Measurements from ENCODE around the gene ZDHHC17. TPM values are rescaled to one million over a fixed set of nuclear protein-coding genes. Genes with fewer than 3 reads are reported as not detected.
A peak's percentile ranks its signal among the peaks of the same experiment; 100 is the strongest.
"Not testable (repeated sequence)": the region's sequence is repeated elsewhere in the genome, so short reads cannot be mapped to it uniquely, and the experiment has no call there.

The ZDHHC17 gene
- total and polyA plus RNA-seq, 4 donors: 60.7 to 201 (median 88.2) TPM

DNA sequence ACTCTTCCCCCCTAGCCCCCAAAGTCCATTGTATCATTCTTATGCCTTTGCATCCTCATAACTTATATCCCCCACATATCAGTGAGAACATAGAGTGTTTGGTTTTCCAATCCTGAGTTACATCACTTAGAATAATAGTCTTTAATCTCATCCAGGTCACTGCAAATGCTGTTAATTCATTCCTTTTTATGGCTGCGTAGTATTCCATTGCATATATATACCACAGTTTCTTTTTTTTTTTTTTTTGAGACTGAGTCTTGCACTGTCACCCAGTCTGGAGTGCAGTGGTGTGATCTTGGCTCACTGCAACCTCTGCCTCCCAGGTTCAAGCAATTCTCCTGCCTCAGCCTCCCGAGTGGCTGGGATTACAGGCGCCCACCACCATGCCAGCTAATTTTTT is 31.7 kb upstream of the ZDHHC17 start:
- H3K36me3 ChIP-seq (ENCODE audit: control insufficient read depth, insufficient read depth, low read length); H3K4me1 ChIP-seq (ENCODE audit: control insufficient read depth, insufficient read depth, low read length); DNase-seq (ENCODE audit: low read depth in 4 of 6, low spot score in 6 of 6); H3K27me3 ChIP-seq (ENCODE audit: control insufficient read depth, insufficient read depth, low read length); H3K27ac ChIP-seq (ENCODE audit: low read depth, low read length); H3K9me3 ChIP-seq (ENCODE audit: control insufficient read depth, insufficient read depth, low read length); H3K4me3 ChIP-seq (ENCODE audit: low read depth, low read length): not testable (repeated sequence)
- no CpG with 5 or more reads among the region's 3 CpGs for WGBS (ENCODE audit: insufficient coverage)

DNA sequence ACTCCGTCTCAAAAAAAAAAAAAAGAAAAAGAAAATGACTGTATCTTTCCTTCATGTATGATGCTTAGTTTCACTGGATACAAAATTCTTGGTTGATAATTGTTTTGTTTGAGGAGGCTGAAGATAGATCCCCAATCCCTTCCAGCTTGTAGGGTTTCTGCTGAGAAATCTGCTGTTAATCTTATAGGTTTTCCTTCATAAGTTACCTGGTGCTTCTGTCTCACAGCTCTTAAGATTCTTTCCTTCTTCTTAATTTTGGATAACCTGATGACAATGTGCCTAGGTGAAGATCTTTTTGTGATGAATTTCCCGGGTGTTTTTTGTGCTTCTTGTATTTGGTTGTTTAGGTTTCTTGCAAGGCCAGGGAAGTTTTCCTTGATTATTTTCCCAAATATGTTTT is 26.2 kb upstream of the ZDHHC17 start:
- not testable (repeated sequence) for H3K4me3 ChIP-seq (ENCODE audit: low read depth, low read length); H3K9me3 ChIP-seq (ENCODE audit: control insufficient read depth, insufficient read depth, low read length); H3K27me3 ChIP-seq (ENCODE audit: control insufficient read depth, insufficient read depth, low read length); DNase-seq (ENCODE audit: low read depth in 4 of 6, low spot score in 6 of 6); H3K27ac ChIP-seq (ENCODE audit: low read depth, low read length); H3K36me3 ChIP-seq (ENCODE audit: control insufficient read depth, insufficient read depth, low read length); H3K4me1 ChIP-seq (ENCODE audit: control insufficient read depth, insufficient read depth, low read length)
- no CpG with 5 or more reads among the region's 2 CpGs for WGBS (ENCODE audit: insufficient coverage)

DNA sequence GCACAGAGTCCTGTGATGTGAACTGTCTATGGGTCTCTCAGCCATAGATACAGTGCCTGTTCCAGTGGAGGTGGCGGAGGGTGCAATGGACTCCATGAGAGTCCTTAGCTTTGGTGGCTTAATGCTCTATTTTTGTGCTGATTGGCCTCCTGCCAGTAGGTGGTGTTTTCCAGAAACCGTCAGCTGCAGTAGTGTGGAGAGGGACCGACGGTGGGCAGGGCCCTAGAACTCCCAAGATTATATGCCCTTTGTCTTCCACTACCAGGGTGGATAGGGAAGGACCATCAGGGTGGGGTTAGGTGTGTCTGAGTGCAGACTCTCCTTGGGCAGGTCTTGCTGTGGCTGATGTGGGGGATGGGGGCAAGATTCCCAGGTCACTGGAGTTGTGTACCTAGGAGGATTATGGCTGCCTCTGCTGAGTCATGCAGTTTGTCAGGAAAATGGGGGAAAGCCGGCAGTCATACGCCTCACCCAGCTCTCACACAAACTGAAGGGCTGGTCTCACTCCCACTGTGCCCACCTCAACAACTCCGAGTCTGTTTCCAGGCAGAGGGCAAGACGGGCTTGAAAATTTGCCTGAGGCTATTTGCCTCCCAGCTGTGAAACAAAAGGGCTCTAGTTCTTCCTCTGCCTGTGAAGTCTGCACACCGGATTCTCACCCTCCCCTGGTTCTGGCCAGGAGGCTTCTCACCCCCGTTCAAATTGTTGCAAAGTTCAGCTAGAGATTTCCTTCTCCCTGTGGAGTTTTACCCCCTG is 24.9 kb upstream of the ZDHHC17 start:
- Histone ChIP-seq H3K4me1 (ENCODE audit: control insufficient read depth, insufficient read depth, low read length) (no peaks in the 10 kb centered on the region), H3K27me3 (ENCODE audit: control insufficient read depth, insufficient read depth, low read length) (no peaks in the 10 kb centered on the region), H3K4me3 (ENCODE audit: low read depth, low read length) (no peak overlapping the region), H3K36me3 (ENCODE audit: control insufficient read depth, insufficient read depth, low read length) (no peaks in the 10 kb centered on the region), H3K9me3 (ENCODE audit: control insufficient read depth, insufficient read depth, low read length) (peaks cover 2% of the 10 kb centered on the region), H3K27ac (ENCODE audit: low read depth, low read length) (no peak overlapping the region)
- no peak for DNase-seq (ENCODE audit: low read depth in 4 of 6, low spot score in 6 of 6)
- WGBS (ENCODE audit: insufficient coverage): 79% methylated on average over 8 of the region's 10 CpGs

DNA sequence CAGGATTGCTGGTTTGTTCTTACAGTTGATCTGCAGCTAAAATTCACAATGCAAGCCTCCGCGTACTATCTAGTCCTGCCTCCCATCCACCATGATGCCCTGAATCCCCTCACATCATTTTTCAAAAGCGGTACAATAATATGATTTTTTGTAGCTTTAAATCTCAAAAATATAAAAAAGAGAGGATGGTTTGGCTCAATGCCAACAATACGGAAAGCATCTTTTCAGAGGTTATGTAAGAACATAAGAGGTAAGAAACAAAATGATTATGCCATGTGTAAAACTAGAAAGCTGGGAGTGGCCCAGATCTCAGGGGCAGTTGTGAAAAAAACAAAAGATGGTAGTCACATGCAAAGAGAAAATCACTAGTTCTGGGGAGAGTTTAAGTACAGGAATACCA is 24.0 kb upstream of the ZDHHC17 start:
- Histone ChIP-seq H3K4me3 (ENCODE audit: low read depth, low read length) (no peak overlapping the region), H3K36me3 (ENCODE audit: control insufficient read depth, insufficient read depth, low read length) (no peaks in the 10 kb centered on the region), H3K9me3 (ENCODE audit: control insufficient read depth, insufficient read depth, low read length) (peaks cover 2% of the 10 kb centered on the region), H3K4me1 (ENCODE audit: control insufficient read depth, insufficient read depth, low read length) (no peaks in the 10 kb centered on the region), H3K27me3 (ENCODE audit: control insufficient read depth, insufficient read depth, low read length) (no peaks in the 10 kb centered on the region), H3K27ac (ENCODE audit: low read depth, low read length) (no peak overlapping the region)
- no peak for DNase-seq (ENCODE audit: low read depth in 4 of 6, low spot score in 6 of 6)
- 100% methylated on average over 1 of the region's 4 CpGs for WGBS (ENCODE audit: insufficient coverage)

DNA sequence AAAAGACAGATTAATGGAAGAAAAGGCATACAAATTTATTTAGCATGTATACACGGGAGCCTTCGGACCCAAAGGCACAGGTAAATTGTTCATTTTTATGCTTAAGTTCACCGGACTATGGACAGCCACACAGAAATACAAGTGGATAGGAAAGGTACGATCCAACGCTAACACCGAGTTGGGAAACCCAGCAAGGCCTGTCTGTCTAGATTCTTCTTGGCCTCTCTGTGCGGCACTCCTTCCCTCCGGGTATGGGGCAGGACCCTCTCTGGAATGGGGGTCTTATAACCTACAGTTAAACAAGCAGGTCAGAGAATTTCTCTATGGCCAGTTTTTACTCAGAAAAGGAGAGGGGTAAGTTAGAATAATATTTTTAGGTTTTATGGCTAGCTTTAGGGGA is 23.4 kb upstream of the ZDHHC17 start:
- 88% methylated on average over 4 of the region's 8 CpGs for WGBS (ENCODE audit: insufficient coverage)

DNA sequence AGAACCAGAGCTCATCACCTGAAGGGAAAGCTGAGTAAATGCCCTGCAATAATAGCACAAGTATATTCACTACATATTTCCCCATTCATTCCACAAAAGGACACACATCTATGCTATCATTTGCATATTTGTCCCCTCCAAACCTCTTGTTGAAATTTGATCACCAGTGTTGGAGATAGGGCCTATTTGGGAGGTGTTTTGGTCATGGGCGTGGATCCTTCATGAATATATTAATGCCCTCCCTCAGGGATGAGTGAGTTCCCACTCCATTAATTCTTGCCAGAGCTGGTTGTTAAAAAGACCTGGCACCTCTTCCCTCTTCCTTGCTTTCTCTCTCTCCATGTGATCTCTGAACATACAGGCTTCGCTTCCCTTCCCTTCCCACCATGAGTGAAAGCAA is 18.6 kb upstream of the ZDHHC17 start:
- DNase-seq (ENCODE audit: low read depth in 4 of 6, low spot score in 6 of 6): no peak
- H3K27me3 ChIP-seq (ENCODE audit: control insufficient read depth, insufficient read depth, low read length): no peaks in the 10 kb centered on the region
- no peak overlapping the region for H3K27ac ChIP-seq (ENCODE audit: low read depth, low read length)
- no peaks in the 10 kb centered on the region for H3K4me1 ChIP-seq (ENCODE audit: control insufficient read depth, insufficient read depth, low read length)
- no peak overlapping the region for H3K4me3 ChIP-seq (ENCODE audit: low read depth, low read length)
- no peaks in the 10 kb centered on the region for H3K9me3 ChIP-seq (ENCODE audit: control insufficient read depth, insufficient read depth, low read length)
- no peaks in the 10 kb centered on the region for H3K36me3 ChIP-seq (ENCODE audit: control insufficient read depth, insufficient read depth, low read length)
- no CpG with 5 or more reads among the region's 2 CpGs for WGBS (ENCODE audit: insufficient coverage)

More for the DNA sequence above, 23.4 kb upstream of the ZDHHC17 start:
- Histone ChIP-seq H3K4me1 (ENCODE audit: control insufficient read depth, insufficient read depth, low read length) (no peaks in the 10 kb centered on the region), H3K36me3 (ENCODE audit: control insufficient read depth, insufficient read depth, low read length) (no peaks in the 10 kb centered on the region), H3K9me3 (ENCODE audit: control insufficient read depth, insufficient read depth, low read length) (peaks cover 2% of the 10 kb centered on the region), H3K27me3 (ENCODE audit: control insufficient read depth, insufficient read depth, low read length) (no peaks in the 10 kb centered on the region), H3K27ac (ENCODE audit: low read depth, low read length) (no peak overlapping the region), H3K4me3 (ENCODE audit: low read depth, low read length) (no peak overlapping the region)
- no peak for DNase-seq (ENCODE audit: low read depth in 4 of 6, low spot score in 6 of 6)

DNA sequence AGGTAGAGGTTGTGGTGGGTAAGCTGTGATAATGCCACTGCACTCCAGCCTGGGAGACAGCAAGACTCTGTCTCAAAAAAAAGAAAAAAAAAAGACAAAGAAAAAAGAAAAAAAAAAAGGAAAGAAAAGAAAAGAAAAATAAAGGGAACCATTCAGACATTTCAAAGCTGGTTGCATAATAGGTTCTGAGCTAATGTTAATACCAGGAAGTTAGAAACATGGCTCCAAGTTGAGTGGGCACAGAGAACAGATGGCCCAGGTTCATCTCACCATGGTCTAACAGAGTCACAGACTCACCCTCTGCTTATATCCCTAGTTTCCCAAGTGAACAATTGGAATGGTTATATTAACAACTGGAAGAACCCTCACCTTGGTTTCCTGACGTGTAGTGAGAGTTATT is 17.4 kb upstream of the ZDHHC17 start:
- WGBS (ENCODE audit: insufficient coverage): no CpG with 5 or more reads among the region's 1 CpG
- Histone ChIP-seq H3K9me3 (ENCODE audit: control insufficient read depth, insufficient read depth, low read length) (no peaks in the 10 kb centered on the region), H3K4me3 (ENCODE audit: low read depth, low read length) (no peak overlapping the region), H3K36me3 (ENCODE audit: control insufficient read depth, insufficient read depth, low read length) (no peaks in the 10 kb centered on the region), H3K27me3 (ENCODE audit: control insufficient read depth, insufficient read depth, low read length) (no peaks in the 10 kb centered on the region), H3K27ac (ENCODE audit: low read depth, low read length) (no peak overlapping the region), H3K4me1 (ENCODE audit: control insufficient read depth, insufficient read depth, low read length) (no peaks in the 10 kb centered on the region)
- DNase-seq (ENCODE audit: low read depth in 4 of 6, low spot score in 6 of 6): no peak

DNA sequence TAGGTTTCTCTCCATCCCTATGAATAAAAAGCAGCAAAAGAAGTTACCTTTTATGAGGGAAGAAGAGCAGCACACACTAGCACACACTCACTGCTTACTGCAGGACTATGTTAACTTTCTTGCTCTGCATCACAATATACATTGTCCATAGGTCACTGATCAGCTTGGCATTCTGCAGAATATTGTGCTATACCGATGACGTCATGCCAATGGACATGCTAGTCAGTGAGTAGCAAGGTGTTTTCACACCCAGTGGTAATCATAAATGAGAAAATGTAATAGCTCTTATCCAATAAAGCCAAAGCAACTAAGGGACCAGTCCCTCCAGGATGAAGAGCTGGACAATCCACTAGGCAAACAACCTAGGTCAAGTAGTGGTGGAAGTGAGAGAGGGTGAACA is 16.7 kb upstream of the ZDHHC17 start:
- Histone ChIP-seq H3K27me3 (ENCODE audit: control insufficient read depth, insufficient read depth, low read length) (no peaks in the 10 kb centered on the region), H3K36me3 (ENCODE audit: control insufficient read depth, insufficient read depth, low read length) (no peaks in the 10 kb centered on the region), H3K9me3 (ENCODE audit: control insufficient read depth, insufficient read depth, low read length) (no peaks in the 10 kb centered on the region), H3K27ac (ENCODE audit: low read depth, low read length) (no peak overlapping the region), H3K4me1 (ENCODE audit: control insufficient read depth, insufficient read depth, low read length) (no peaks in the 10 kb centered on the region), H3K4me3 (ENCODE audit: low read depth, low read length) (no peak overlapping the region)
- no peak for DNase-seq (ENCODE audit: low read depth in 4 of 6, low spot score in 6 of 6)
- no CpG with 5 or more reads among the region's 2 CpGs for WGBS (ENCODE audit: insufficient coverage)

DNA sequence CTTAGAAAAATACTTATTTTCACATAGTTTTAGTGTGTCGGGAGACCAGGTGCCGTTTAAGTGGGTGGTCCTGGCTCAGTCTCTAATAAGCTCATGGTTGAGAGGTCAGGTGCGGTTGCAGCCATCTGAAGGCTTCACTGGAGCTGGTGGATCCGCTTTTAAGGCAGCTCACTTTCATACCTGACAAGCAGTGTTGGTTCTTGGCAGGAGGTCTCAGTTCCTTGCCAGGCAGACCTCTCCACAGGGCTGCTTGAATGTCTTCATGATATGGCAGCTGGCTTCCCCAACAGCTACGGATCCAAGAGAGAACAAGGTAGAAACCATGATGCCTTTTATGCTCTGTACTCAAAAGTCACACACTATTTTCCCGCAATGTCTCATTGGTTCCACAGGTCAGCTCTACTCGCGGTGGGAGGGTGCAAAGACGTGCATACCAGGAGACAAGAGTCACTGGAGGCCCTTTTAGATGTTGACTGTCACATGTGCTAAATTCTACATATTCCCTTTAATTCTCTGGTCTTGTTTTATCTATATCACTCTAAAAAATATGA is 8.0 kb upstream of the ZDHHC17 start:
- H3K27me3 ChIP-seq (ENCODE audit: control insufficient read depth, insufficient read depth, low read length): no peaks in the 10 kb centered on the region
- WGBS (ENCODE audit: insufficient coverage): 90% methylated on average over 5 of the region's 9 CpGs
- no peak overlapping the region for H3K4me3 ChIP-seq (ENCODE audit: low read depth, low read length)
- DNase-seq (ENCODE audit: low read depth in 4 of 6, low spot score in 6 of 6): peak in 1 of 6 donors; percentile 14
- no peaks in the 10 kb centered on the region for H3K4me1 ChIP-seq (ENCODE audit: control insufficient read depth, insufficient read depth, low read length)
- no peak overlapping the region for H3K27ac ChIP-seq (ENCODE audit: low read depth, low read length)
- H3K9me3 ChIP-seq (ENCODE audit: control insufficient read depth, insufficient read depth, low read length): peaks cover 4% of the 10 kb centered on the region
- H3K36me3 ChIP-seq (ENCODE audit: control insufficient read depth, insufficient read depth, low read length): no peaks in the 10 kb centered on the region

DNA sequence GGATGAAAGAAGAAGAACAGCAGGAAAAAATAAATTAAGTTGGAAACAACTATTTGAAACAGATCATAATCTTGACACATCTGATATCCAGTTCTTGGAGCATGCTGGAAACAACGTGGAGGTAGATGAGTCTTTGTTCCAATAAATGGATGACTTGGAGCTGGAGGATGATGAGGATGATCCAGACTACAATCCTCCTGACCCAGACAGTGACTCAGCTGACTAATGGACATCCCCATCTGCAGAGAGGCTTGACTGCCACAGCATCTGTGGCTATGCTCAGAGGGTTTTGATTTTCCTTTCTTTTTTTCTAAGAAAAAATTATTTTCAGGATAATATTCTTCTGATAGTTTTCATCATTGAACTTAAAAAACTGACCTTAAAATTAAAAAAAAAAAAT is 6.2 kb upstream of the ZDHHC17 start:
- 80% methylated on average over 1 of the region's 1 CpG for WGBS (ENCODE audit: insufficient coverage)

More for the DNA sequence above, 6.2 kb upstream of the ZDHHC17 start:
- no peak overlapping the region for H3K27ac ChIP-seq (ENCODE audit: low read depth, low read length)
- DNase-seq (ENCODE audit: low read depth in 4 of 6, low spot score in 6 of 6): no peak
- H3K36me3 ChIP-seq (ENCODE audit: control insufficient read depth, insufficient read depth, low read length): no peaks in the 10 kb centered on the region
- H3K9me3 ChIP-seq (ENCODE audit: control insufficient read depth, insufficient read depth, low read length): peaks cover 4% of the 10 kb centered on the region
- no peak overlapping the region for H3K4me3 ChIP-seq (ENCODE audit: low read depth, low read length)
- no peaks in the 10 kb centered on the region for H3K4me1 ChIP-seq (ENCODE audit: control insufficient read depth, insufficient read depth, low read length)
- no peaks in the 10 kb centered on the region for H3K27me3 ChIP-seq (ENCODE audit: control insufficient read depth, insufficient read depth, low read length)
